Caco-2 (cell line): ENCODE measurements around the gene BICRAL. TPM values are rescaled to one million over a fixed set of nuclear protein-coding genes. Genes with fewer than 3 reads are reported as not detected.

Experiments
- BruUV-seq: library from RNA; stranded (reverse); fragments of 400-500 nt; replicated peaks from 2 replicates; lab custom pipeline; 2021; lab: Mats Ljungman, UMichigan
- CTCF ChIA-PET: fragments of 300-600 bp; sonication (Branson Sonifier 250); formaldehyde crosslinking; loops from one replicate; lab custom pipeline; 2022; ENCODE audit warnings: antibody characterized with exemption; lab: Charles Lee
- POLR2A ChIA-PET: fragments of 300-600 bp; sonication (Branson Sonifier 250); formaldehyde crosslinking; loops from one replicate; lab custom pipeline; 2022; ENCODE audit warnings: antibody characterized with exemption; lab: Charles Lee
- DNase-seq, 2 experiments: peaks; one replicate each; pipeline versions ENCODE4 v3.0.0 to v3.0.0-alpha.2; 2020 to 2022
- H3K27me3 ChIP-seq: replicated peaks from 2 replicates; pipeline ENCODE4 v1.6.0; 2011; ENCODE audit warnings: low read length; ENCODE audit not compliant: control insufficient read depth, insufficient read depth
- H3K36me3 ChIP-seq: 2 replicates; pipeline ENCODE4 v1.5.1; 2011; ENCODE audit warnings: low read length; ENCODE audit not compliant: control insufficient read depth, insufficient read depth
- H3K4me1 ChIP-seq: fragments of 250-450 bp; sonication (Bioruptor Pico); 2 replicates; pipeline ENCODE4 v1.5.1; 2020; ENCODE audit warnings: mild to moderate bottlenecking
- H3K4me3 ChIP-seq: 2 replicates; pipeline ENCODE4 v1.5.1; 2011; ENCODE audit warnings: low read depth, mild to moderate bottlenecking, control low read depth, low read length
- H3K9me3 ChIP-seq: fragments of 250-450 bp; sonication (Bioruptor Pico); 2 replicates; pipeline ENCODE4 v1.5.1; 2020; ENCODE audit warnings: mild to moderate bottlenecking, moderate library complexity
- H3K27ac Mint-ChIP-seq: one replicate; pipeline ENCODE4 v1.8.0; 2022; ENCODE audit warnings: mixed read lengths; ENCODE audit not compliant: unreplicated experiment
- H3K27me3 Mint-ChIP-seq: one replicate; pipeline ENCODE4 v1.8.0; 2022; ENCODE audit warnings: mixed read lengths; ENCODE audit not compliant: insufficient read depth, unreplicated experiment
- H3K36me3 Mint-ChIP-seq: one replicate; pipeline ENCODE4 v1.8.0; 2022; ENCODE audit warnings: mild to moderate bottlenecking, mixed read lengths; ENCODE audit not compliant: insufficient read depth, unreplicated experiment
- H3K4me1 Mint-ChIP-seq: one replicate; pipeline ENCODE4 v1.8.0; 2022; ENCODE audit warnings: low read depth, mixed read lengths; ENCODE audit not compliant: unreplicated experiment
- H3K4me3 Mint-ChIP-seq: one replicate; pipeline ENCODE4 v1.8.0; 2022; ENCODE audit warnings: mild to moderate bottlenecking, moderate library complexity, mixed read lengths; ENCODE audit not compliant: unreplicated experiment
- H3K9me3 Mint-ChIP-seq: one replicate; pipeline ENCODE4 v1.8.0; 2022; ENCODE audit warnings: mixed read lengths; ENCODE audit not compliant: unreplicated experiment
- CTCF ChIP-seq, 2 experiments: fragments of 200-600 bp in 1 of 2; IDR thresholded peaks; 1 replicate in 1 of 2; 2 replicates in 1 of 2; pipeline versions ENCODE4 v1.5.1 to v1.8.0; 2011 to 2022; ENCODE audit warnings: antibody characterized with exemption in 1 of 2, control low read depth in 1 of 2, inconsistent platforms in 1 of 2, low read depth in 1 of 2, low read length in 1 of 2, mild to moderate bottlenecking in 1 of 2, moderate library complexity in 1 of 2; ENCODE audit not compliant: insufficient read depth in 1 of 2, severe bottlenecking in 1 of 2, unreplicated experiment in 1 of 2
- intact Hi-C: fragments of 100-400 bp; cut with micrococcal nuclease; formaldehyde crosslinking; loops from one replicate; pipeline ENCODE4 v1.10.0; 2022; ENCODE audit not compliant: unreplicated experiment
- total RNA-seq: library from RNA; stranded (reverse); gene quantifications from 2 replicates; pipeline ENCODE4 v1.2.3, GENCODE V29; 2022

BICRAL gene
- total RNA-seq, 1 experiment from 2014 or later, result 5.3 TPM

GRCh38 chr6:42746463-42747391 lies 35.1 kb upstream of the BICRAL start:
- Mint-ChIP-seq H3K4me1 (peaks cover 6% of the 10 kb centered on the region), H3K9me3 (no peaks in the 10 kb centered on the region), H3K36me3 (peaks cover 6% of the 10 kb centered on the region), H3K4me3 (peak overlapping the region; percentile 83), H3K27me3 (no peaks in the 10 kb centered on the region), H3K27ac (peak overlapping the region; percentile 95)
- no TSS peak for BruUV-seq
- Histone ChIP-seq H3K4me1 (peaks cover 15% of the 10 kb centered on the region), H3K9me3 (no peaks in the 10 kb centered on the region), H3K27me3 (no peaks in the 10 kb centered on the region), H3K4me3 (peak overlapping the region; percentile 53), H3K36me3 (no peaks in the 10 kb centered on the region)
- DNase-seq, result peak; percentile 89
- TF ChIP-seq CTCF (IDR thresholded peaks at IDR 0.05; ENCODE audit: insufficient read depth in 1 of 2, low read depth in 1 of 2, low read length in 1 of 2, severe bottlenecking in 1 of 2, unreplicated experiment in 1 of 2), result no peak
- intact Hi-C loops, result loop anchor here (1.0 to 10.0 kb wide), 6 partner anchors 16 to 425 kb away; partner anchors contain the start of genes BICRAL, RPL7L1, SRF and UBR2
- ChIA-PET CTCF (interaction anchor here (0.5 to 1.5 kb wide), 5 partner anchors 21 to 425 kb away, joined by 3 to 5 read pairs (median 4); partner anchors contain the start of genes BICRAL, SRF and UBR2), POLR2A (interaction anchor here (0.5 to 2.3 kb wide), 10 partner anchors 14 to 829 kb away, joined by 3 to 52 read pairs (median 4); partner anchors contain the start of genes BICRAL, CNPY3, KLC4 and KLHDC3)

DNA sequence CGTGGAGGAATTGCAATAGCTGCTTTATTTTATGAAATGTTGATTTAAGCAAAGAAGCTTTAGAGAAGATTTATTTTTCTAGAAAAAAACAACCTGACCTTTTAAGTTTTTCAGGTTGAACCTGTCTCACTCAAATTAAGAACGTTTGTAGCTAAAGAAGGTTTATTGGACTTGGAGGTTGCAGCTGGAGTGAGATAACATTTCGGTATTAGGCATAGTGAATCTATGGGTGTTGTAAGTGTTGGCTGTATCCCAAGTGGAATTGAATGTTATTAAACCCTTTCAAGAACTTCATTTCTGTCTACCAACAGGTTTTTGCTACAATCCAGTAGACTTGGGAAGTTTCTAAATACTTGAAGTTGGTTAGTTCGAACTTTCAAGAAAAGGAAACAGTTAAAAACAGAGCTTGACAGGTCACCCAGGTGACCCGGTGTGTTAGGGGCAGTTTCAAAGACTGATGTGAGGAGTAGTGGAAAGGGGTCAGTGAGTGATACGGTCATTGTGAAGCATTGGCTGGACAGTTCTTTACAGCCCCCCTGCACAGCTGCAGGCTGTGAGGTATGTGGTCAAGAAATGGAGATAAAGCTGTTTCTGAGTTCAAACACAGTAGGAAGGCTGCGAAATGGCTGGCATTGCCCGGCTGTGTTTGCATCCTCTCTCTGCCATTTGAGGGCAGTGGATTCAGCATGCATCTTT lies 33.5 kb upstream of the BICRAL start:
- intact Hi-C loops, result loop anchor here (5.0 to 10.0 kb wide), 2 partner anchors 144 to 184 kb away; partner anchors contain the start of gene UBR2
- Histone ChIP-seq H3K9me3 (no peaks in the 10 kb centered on the region), H3K4me1 (peaks cover 15% of the 10 kb centered on the region), H3K36me3 (no peaks in the 10 kb centered on the region), H3K27me3 (no peaks in the 10 kb centered on the region), H3K4me3 (peak overlapping the region; percentile 53)
- no peak for TF ChIP-seq CTCF (IDR thresholded peaks at IDR 0.05; ENCODE audit: insufficient read depth in 1 of 2, low read depth in 1 of 2, low read length in 1 of 2, severe bottlenecking in 1 of 2, unreplicated experiment in 1 of 2)
- CTCF ChIA-PET, result no interaction called here
- H3K27ac Mint-ChIP-seq, result peak overlapping the region; percentile 95
- H3K27me3 Mint-ChIP-seq, result no peaks in the 10 kb centered on the region
- peaks cover 6% of the 10 kb centered on the region for H3K36me3 Mint-ChIP-seq
- POLR2A ChIA-PET, result interaction anchor here (0.6 to 1.0 kb wide), 3 partner anchors 20 to 34 kb away, joined by 3 to 10 read pairs (median 4); no protein-coding TSS in a partner anchor
- DNase-seq, result no peak
- H3K9me3 Mint-ChIP-seq, result no peaks in the 10 kb centered on the region
- H3K4me1 Mint-ChIP-seq, result peaks cover 6% of the 10 kb centered on the region
- BruUV-seq, result no TSS peak
- peak overlapping the region; percentile 83 for H3K4me3 Mint-ChIP-seq

DNA sequence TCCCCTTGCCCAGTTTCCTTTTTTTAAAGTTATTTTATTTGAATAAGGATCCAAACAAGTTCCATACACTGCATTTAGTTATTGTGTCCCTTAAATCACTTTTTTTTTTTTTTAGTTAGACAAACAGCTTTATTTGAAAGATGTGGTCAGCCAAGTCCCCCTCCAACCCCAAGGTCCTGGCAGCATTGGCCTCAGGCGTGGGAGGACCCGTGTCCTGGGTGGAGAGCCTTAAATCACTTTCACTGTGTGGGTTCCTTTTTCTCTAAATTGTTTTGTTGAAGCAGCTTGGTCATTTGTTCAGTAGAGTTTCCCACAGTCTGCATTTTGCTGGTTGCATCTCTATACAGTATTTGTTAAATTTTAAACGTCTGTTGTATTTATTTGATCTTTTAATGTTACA lies 30.8 kb upstream of the BICRAL start:
- Histone ChIP-seq H3K27me3 (no peaks in the 10 kb centered on the region), H3K36me3 (no peaks in the 10 kb centered on the region), H3K4me1 (peaks cover 6% of the 10 kb centered on the region; the same call in 1 of the 2 replicates), H3K9me3 (no peaks in the 10 kb centered on the region), H3K4me3 (no peak overlapping the region)
- TF ChIP-seq CTCF (IDR thresholded peaks at IDR 0.05; ENCODE audit: insufficient read depth in 1 of 2, low read depth in 1 of 2, low read length in 1 of 2, severe bottlenecking in 1 of 2, unreplicated experiment in 1 of 2), result no peak
- BruUV-seq, result no TSS peak
- CTCF ChIA-PET, result no interaction called here
- Mint-ChIP-seq H3K4me3 (no peak overlapping the region), H3K9me3 (no peaks in the 10 kb centered on the region), H3K27me3 (no peaks in the 10 kb centered on the region), H3K27ac (no peak overlapping the region), H3K36me3 (peaks cover under 1% of the 10 kb centered on the region), H3K4me1 (peaks cover 6% of the 10 kb centered on the region)
- POLR2A ChIA-PET, result no interaction called here
- no peak for DNase-seq
- intact Hi-C loops, result no loop called here
